BJ (cell line): ENCODE data around the gene CEP131. TPM values are rescaled to one million over a fixed set of nuclear protein-coding genes. Genes with fewer than 3 reads are reported as not detected.

Experiments
- CTCF ChIA-PET: fragments of 350-600 bp; formaldehyde crosslinking; extraction: SDS; loops from one replicate; lab custom pipeline; 2021; ENCODE audit warnings: antibody characterized with exemption, inconsistent platforms; lab: Yijun Ruan, JAX
- POLR2A ChIA-PET: fragments of 300-600 bp; sonication (Branson Sonifier 250); formaldehyde crosslinking; extraction: SDS; loops from one replicate; lab custom pipeline; 2021; ENCODE audit warnings: antibody characterized with exemption; lab: Charles Lee
- DNase-seq: peaks from one replicate; pipeline ENCODE4 v3.0.0-alpha.2; 2011; ENCODE audit warnings: low read depth
- H3K27me3 ChIP-seq: 2 replicates; pipeline ENCODE4 v1.6.0; 2011; ENCODE audit warnings: low read length; ENCODE audit not compliant: control insufficient read depth, insufficient read depth
- H3K36me3 ChIP-seq: 2 replicates; pipeline ENCODE4 v1.5.1; 2011; ENCODE audit warnings: low read length; ENCODE audit not compliant: control insufficient read depth, insufficient read depth
- H3K4me3 ChIP-seq: 2 replicates; pipeline ENCODE4 v1.5.1; 2011; ENCODE audit warnings: low read depth, mild to moderate bottlenecking, control low read depth, low read length
- polyA plus RNA-seq: library from polyadenylated mRNA; depleted of rRNA; stranded (reverse); fragments of >200 nt; gene quantifications from 2 replicates; pipeline ENCODE4 v1.2.3, GENCODE V29; 2011
- TF ChIP-seq, protein P1 (sequence below): IDR thresholded peaks from 2 replicates; pipeline ENCODE4 v1.5.1; 2011; ENCODE audit warnings: low read depth, mild to moderate bottlenecking, control low read depth, inconsistent platforms, low read length, moderate library complexity; ENCODE audit not compliant: insufficient read depth

Gene CEP131
- polyA plus RNA-seq, 1 experiment, result 4.9 TPM

- Histone ChIP-seq H3K4me3 (no peak overlapping the region), H3K36me3 (peaks cover 43% of the 10 kb centered on the region), H3K27me3 (no peaks in the 10 kb centered on the region)
- TF ChIP-seq, protein P1, sequence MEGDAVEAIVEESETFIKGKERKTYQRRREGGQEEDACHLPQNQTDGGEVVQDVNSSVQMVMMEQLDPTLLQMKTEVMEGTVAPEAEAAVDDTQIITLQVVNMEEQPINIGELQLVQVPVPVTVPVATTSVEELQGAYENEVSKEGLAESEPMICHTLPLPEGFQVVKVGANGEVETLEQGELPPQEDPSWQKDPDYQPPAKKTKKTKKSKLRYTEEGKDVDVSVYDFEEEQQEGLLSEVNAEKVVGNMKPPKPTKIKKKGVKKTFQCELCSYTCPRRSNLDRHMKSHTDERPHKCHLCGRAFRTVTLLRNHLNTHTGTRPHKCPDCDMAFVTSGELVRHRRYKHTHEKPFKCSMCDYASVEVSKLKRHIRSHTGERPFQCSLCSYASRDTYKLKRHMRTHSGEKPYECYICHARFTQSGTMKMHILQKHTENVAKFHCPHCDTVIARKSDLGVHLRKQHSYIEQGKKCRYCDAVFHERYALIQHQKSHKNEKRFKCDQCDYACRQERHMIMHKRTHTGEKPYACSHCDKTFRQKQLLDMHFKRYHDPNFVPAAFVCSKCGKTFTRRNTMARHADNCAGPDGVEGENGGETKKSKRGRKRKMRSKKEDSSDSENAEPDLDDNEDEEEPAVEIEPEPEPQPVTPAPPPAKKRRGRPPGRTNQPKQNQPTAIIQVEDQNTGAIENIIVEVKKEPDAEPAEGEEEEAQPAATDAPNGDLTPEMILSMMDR, result no peak
- POLR2A ChIA-PET, result no interaction called here
- no peak for DNase-seq
- CTCF ChIA-PET, result interaction anchor here (0.6 to 0.7 kb wide), 2 partner anchors 11 to 361 kb away, joined by 3 to 4 read pairs; no protein-coding TSS in a partner anchor
These were observed 37.9 kb upstream of the CEP131 start for GRCh38 chr17:81260641-81261040.

DNA sequence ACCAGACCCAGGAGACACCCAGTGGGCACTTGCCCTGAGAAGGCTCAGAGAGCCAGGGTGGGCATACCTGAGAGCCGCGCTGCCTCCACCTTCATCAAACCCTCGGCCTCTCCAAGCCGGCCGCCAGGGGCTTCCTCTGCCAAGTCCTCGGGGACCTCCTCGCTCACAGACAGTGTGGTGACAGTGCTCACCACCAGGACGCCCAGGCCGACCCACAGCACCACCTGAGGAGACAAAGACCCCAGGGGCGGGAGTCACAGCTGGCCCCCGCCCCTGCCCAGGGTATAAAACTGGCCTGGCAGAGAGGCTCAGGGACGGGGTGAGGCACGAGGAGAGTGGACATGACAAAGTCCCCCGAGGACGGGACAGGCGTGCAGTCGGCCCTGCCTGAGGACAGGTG is 37.4 kb upstream of the CEP131 start:
- peaks cover 40% of the 10 kb centered on the region for H3K36me3 ChIP-seq
- TF ChIP-seq, protein P1, result no peak
- no peaks in the 10 kb centered on the region for H3K27me3 ChIP-seq
- H3K4me3 ChIP-seq, result no peak overlapping the region
- ChIA-PET POLR2A (no interaction called here), CTCF (interaction anchor here (0.6 to 0.7 kb wide), 2 partner anchors 11 to 361 kb away, joined by 3 to 4 read pairs; no protein-coding TSS in a partner anchor)
- no peak for DNase-seq

DNA sequence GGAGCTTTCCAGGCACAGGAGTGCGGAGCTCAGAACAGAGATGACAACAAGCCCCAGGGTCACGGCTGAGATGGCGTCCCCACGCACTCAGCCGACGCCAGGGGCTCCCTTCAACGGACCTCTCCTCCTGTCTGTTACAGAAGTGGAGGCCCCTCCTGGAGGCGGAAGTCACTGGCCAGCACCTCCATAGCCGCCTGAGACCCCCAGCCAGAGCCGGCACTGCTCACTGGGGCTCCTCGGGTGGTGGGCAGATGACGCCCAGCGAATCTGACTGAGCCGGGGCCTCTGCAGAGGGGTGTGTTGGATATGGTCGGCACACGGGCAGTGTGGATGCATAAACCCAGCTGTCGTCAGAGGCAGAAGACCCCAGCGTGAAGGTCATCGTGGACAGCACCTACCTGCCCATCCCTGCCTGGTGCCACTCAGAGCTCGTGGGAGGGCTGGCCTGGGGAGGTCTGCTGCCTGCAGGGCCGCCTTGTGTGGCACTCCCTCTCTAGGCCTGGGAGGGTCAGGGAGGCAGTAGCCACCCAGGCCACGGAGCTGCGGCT is 36.4 kb upstream of the CEP131 start:
- POLR2A ChIA-PET, result no interaction called here
- CTCF ChIA-PET, result interaction anchor here (0.7 to 3.2 kb wide), 2 partner anchors 226 to 341 kb away, joined by 4 to 15 read pairs; no protein-coding TSS in a partner anchor
- TF ChIP-seq, protein P1, result no peak
- Histone ChIP-seq H3K27me3 (no peaks in the 10 kb centered on the region), H3K36me3 (peaks cover 36% of the 10 kb centered on the region), H3K4me3 (no peak overlapping the region)
- no peak for DNase-seq

DNA sequence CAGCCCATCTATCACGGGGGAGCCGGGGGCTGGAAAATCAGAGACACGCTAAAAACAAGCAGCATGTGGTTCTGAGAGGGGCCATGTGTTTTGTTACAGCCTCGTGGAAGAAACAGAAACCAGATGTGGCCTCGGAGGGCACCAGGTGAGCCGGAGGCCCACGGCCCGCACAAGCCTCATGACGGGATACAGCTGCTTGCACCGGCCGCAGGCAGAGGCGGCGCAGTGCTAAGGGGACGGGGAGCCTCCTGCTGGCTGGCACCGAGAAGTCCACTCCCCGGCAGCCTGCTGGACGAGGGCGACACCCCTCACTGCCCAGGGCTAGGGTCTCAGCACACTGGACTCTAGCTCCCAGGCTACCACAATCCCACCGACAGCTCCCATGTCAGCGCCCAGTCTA is 35.5 kb upstream of the CEP131 start:
- H3K36me3 ChIP-seq, result peaks cover 31% of the 10 kb centered on the region
- TF ChIP-seq, protein P1, result no peak
- ChIA-PET POLR2A (no interaction called here), CTCF (interaction anchor here (0.7 to 3.2 kb wide), 2 partner anchors 227 to 342 kb away, joined by 4 to 15 read pairs; no protein-coding TSS in a partner anchor)
- DNase-seq, result no peak
- H3K4me3 ChIP-seq, result no peak overlapping the region
- no peaks in the 10 kb centered on the region for H3K27me3 ChIP-seq

GRCh38 chr17:81257533-81257932 is 34.8 kb upstream of the CEP131 start:
- peaks cover 31% of the 10 kb centered on the region for H3K36me3 ChIP-seq
- ChIA-PET CTCF (interaction anchor here (0.6 to 3.2 kb wide), 3 partner anchors 126 to 228 kb away, joined by 3 to 15 read pairs (median 3); no protein-coding TSS in a partner anchor), POLR2A (no interaction called here)
- TF ChIP-seq, protein P1, result no peak
- H3K4me3 ChIP-seq, result no peak overlapping the region
- DNase-seq, result no peak
- H3K27me3 ChIP-seq, result no peaks in the 10 kb centered on the region
